ENCODE data around the gene PACRG.

Gene PACRG

GRCh38 chr6:163293286-163293685, 565.5 kb downstream of the PACRG start:
- Histone ChIP-seq H2AK5ac (ENCODE audit: low read length) (no peak overlapping the region), H3K23ac (ENCODE audit: low read length) (no peak overlapping the region), H4K8ac (ENCODE audit: low read depth, low read length) (no peak overlapping the region)

GRCh38 chr6:163294734-163295133, 567.0 kb downstream of the PACRG start:
- no peak overlapping the region for H2BK12ac ChIP-seq (ENCODE audit: low read length)
- no peak overlapping the region for H2BK120ac ChIP-seq (ENCODE audit: insufficient read depth, low read length, poor library complexity)
- H3K23ac ChIP-seq (ENCODE audit: low read length), result no peak overlapping the region
- H3K4ac ChIP-seq (ENCODE audit: low read depth, low read length), result no peak overlapping the region
- no peaks in the 10 kb centered on the region for H3K9me3 ChIP-seq (ENCODE audit: insufficient read depth, low read depth, low read length)
- H2BK5ac ChIP-seq (ENCODE audit: low read depth, low read length, poor library complexity), result no peak overlapping the region
- no peak overlapping the region for H3K4me3 ChIP-seq (ENCODE audit: low read depth, low read length)
- no peak overlapping the region for H4K8ac ChIP-seq (ENCODE audit: low read depth, low read length)
- H4K12ac ChIP-seq (ENCODE audit: low read depth, low read length), result no peak overlapping the region
- no peak overlapping the region for H3K27ac ChIP-seq (ENCODE audit: low read depth, low read length)
- H3K9ac ChIP-seq (ENCODE audit: low read length), result no peak overlapping the region
- no peak overlapping the region for H3K18ac ChIP-seq (ENCODE audit: low read length)
- H3K4me1 ChIP-seq (ENCODE audit: control insufficient read depth in 1 of 2, insufficient read depth in 2 of 2, low read length in 2 of 2), result no peaks in the 10 kb centered on the region
- H3K79me2 ChIP-seq (ENCODE audit: control insufficient read depth, insufficient read depth, low read length, poor library complexity), result no peaks in the 10 kb centered on the region
- H2AK5ac ChIP-seq (ENCODE audit: low read length), result no peak overlapping the region
- H3K14ac ChIP-seq (ENCODE audit: low read length), result no peak overlapping the region
- no peaks in the 10 kb centered on the region for H3K79me1 ChIP-seq (ENCODE audit: low read length)
- no peak overlapping the region for H3K4me2 ChIP-seq (ENCODE audit: low read length)
- no peaks in the 10 kb centered on the region for H3K27me3 ChIP-seq (ENCODE audit: insufficient read depth, low read length)
- DNase-seq, result no peak
- H4K91ac ChIP-seq (ENCODE audit: low read depth, low read length), result no peak overlapping the region
- no peak overlapping the region for H2AFZ ChIP-seq (ENCODE audit: insufficient read depth, low read length, poor library complexity)
- H3K36me3 ChIP-seq (ENCODE audit: control insufficient read depth in 1 of 2, insufficient read depth in 2 of 2, low read length in 2 of 2), result no peaks in the 10 kb centered on the region

More at GRCh38 chr6:163293286-163293685, 565.5 kb downstream of the PACRG start:
- Histone ChIP-seq H3K9ac (ENCODE audit: low read length) (no peak overlapping the region), H3K14ac (ENCODE audit: low read length) (no peak overlapping the region), H3K79me2 (ENCODE audit: control insufficient read depth, insufficient read depth, low read length, poor library complexity) (no peaks in the 10 kb centered on the region), H3K4me3 (ENCODE audit: low read depth, low read length) (no peak overlapping the region), H4K12ac (ENCODE audit: low read depth, low read length) (no peak overlapping the region), H3K4me2 (ENCODE audit: low read length) (no peak overlapping the region), H2BK120ac (ENCODE audit: insufficient read depth, low read length, poor library complexity) (no peak overlapping the region), H2BK5ac (ENCODE audit: low read depth, low read length, poor library complexity) (no peak overlapping the region), H2AFZ (ENCODE audit: insufficient read depth, low read length, poor library complexity) (no peak overlapping the region), H3K27ac (ENCODE audit: low read depth, low read length) (no peak overlapping the region), H4K91ac (ENCODE audit: low read depth, low read length) (no peak overlapping the region), H3K18ac (ENCODE audit: low read length) (no peak overlapping the region), H2BK12ac (ENCODE audit: low read length) (no peak overlapping the region), H3K27me3 (ENCODE audit: insufficient read depth, low read length) (no peaks in the 10 kb centered on the region), H3K9me3 (ENCODE audit: insufficient read depth, low read depth, low read length) (no peaks in the 10 kb centered on the region), H3K79me1 (ENCODE audit: low read length) (no peaks in the 10 kb centered on the region), H3K4me1 (ENCODE audit: control insufficient read depth in 1 of 2, insufficient read depth in 2 of 2, low read length in 2 of 2) (no peaks in the 10 kb centered on the region), H3K4ac (ENCODE audit: low read depth, low read length) (no peak overlapping the region), H3K36me3 (ENCODE audit: control insufficient read depth in 1 of 2, insufficient read depth in 2 of 2, low read length in 2 of 2) (no peaks in the 10 kb centered on the region)
- no CpG with 5 or more reads among the region's 6 CpGs for WGBS (ENCODE audit: extremely low coverage, insufficient coverage, insufficient read length)
- no peak for DNase-seq

DNA sequence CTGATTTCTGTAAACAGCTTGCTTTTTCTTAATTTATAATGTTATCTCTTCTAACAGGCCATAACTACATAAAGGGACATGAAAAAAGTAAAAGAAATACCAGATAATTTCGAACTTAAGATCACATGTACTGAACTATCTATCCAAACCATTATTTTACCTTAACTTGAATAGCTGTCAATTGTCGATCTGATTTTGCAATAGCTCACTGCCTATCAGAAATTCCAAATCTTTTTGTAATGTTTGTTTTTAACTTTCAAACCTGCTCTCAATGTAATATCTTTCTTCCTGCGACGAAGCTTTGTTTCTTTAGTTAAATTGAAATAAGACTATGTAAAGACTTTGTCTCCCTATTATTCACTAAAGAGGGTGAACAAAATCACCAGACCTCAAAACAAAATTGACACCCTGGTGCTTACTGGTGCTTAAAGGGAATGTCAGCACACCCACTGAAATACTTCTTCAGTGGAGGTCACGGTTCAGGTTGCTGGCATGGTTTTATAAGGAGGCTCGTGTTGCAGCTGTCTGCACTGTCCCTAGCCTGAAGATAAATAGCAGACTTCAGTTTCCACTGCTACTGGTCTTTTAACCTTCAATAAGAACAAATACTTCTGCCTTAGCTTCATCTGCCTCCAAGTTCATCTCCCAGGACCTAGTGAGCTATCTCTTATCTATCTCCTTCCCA, 569.2 kb downstream of the PACRG start:
- no peak for DNase-seq
- no CpG with 5 or more reads among the region's 6 CpGs for WGBS (ENCODE audit: extremely low coverage, insufficient coverage, insufficient read length)

GRCh38 chr6:163298079-163298830, 570.5 kb downstream of the PACRG start:
- no peaks in the 10 kb centered on the region for H3K79me1 ChIP-seq (ENCODE audit: low read length)
- H2AK5ac ChIP-seq (ENCODE audit: low read length), result no peak overlapping the region
- no peak overlapping the region for H3K27ac ChIP-seq (ENCODE audit: low read depth, low read length)
- no peak overlapping the region for H3K4me3 ChIP-seq (ENCODE audit: low read depth, low read length)
- H4K91ac ChIP-seq (ENCODE audit: low read depth, low read length), result no peak overlapping the region
- H3K18ac ChIP-seq (ENCODE audit: low read length), result no peak overlapping the region
- H2BK120ac ChIP-seq (ENCODE audit: insufficient read depth, low read length, poor library complexity), result no peak overlapping the region
- H2BK5ac ChIP-seq (ENCODE audit: low read depth, low read length, poor library complexity), result no peak overlapping the region
- H4K12ac ChIP-seq (ENCODE audit: low read depth, low read length), result no peak overlapping the region
- no peaks in the 10 kb centered on the region for H3K36me3 ChIP-seq (ENCODE audit: control insufficient read depth in 1 of 2, insufficient read depth in 2 of 2, low read length in 2 of 2)
- no peak overlapping the region for H3K4me2 ChIP-seq (ENCODE audit: low read length)
- no CpG with 5 or more reads among the region's 5 CpGs for WGBS (ENCODE audit: extremely low coverage, insufficient coverage, insufficient read length)
- H3K9me3 ChIP-seq (ENCODE audit: insufficient read depth, low read depth, low read length), result no peaks in the 10 kb centered on the region
- no peak overlapping the region for H2BK12ac ChIP-seq (ENCODE audit: low read length)
- H3K27me3 ChIP-seq (ENCODE audit: insufficient read depth, low read length), result no peaks in the 10 kb centered on the region
- H3K23ac ChIP-seq (ENCODE audit: low read length), result no peak overlapping the region
- no peaks in the 10 kb centered on the region for H3K4me1 ChIP-seq (ENCODE audit: control insufficient read depth in 1 of 2, insufficient read depth in 2 of 2, low read length in 2 of 2)
- H3K4ac ChIP-seq (ENCODE audit: low read depth, low read length), result no peak overlapping the region
- no peak overlapping the region for H3K14ac ChIP-seq (ENCODE audit: low read length)
- no peak overlapping the region for H2AFZ ChIP-seq (ENCODE audit: insufficient read depth, low read length, poor library complexity)
- H3K79me2 ChIP-seq (ENCODE audit: control insufficient read depth, insufficient read depth, low read length, poor library complexity), result no peaks in the 10 kb centered on the region
- DNase-seq, result no peak
- no peak overlapping the region for H4K8ac ChIP-seq (ENCODE audit: low read depth, low read length)
- no peak overlapping the region for H3K9ac ChIP-seq (ENCODE audit: low read length)

More for the DNA sequence above, 569.2 kb downstream of the PACRG start:
- Histone ChIP-seq H3K23ac (ENCODE audit: low read length) (no peak overlapping the region), H4K12ac (ENCODE audit: low read depth, low read length) (no peak overlapping the region), H4K8ac (ENCODE audit: low read depth, low read length) (no peak overlapping the region), H3K79me1 (ENCODE audit: low read length) (no peaks in the 10 kb centered on the region), H3K14ac (ENCODE audit: low read length) (no peak overlapping the region), H4K91ac (ENCODE audit: low read depth, low read length) (no peak overlapping the region), H3K9ac (ENCODE audit: low read length) (no peak overlapping the region), H2AK5ac (ENCODE audit: low read length) (no peak overlapping the region), H3K9me3 (ENCODE audit: insufficient read depth, low read depth, low read length) (no peaks in the 10 kb centered on the region), H2BK120ac (ENCODE audit: insufficient read depth, low read length, poor library complexity) (no peak overlapping the region), H2BK12ac (ENCODE audit: low read length) (no peak overlapping the region), H3K27ac (ENCODE audit: low read depth, low read length) (no peak overlapping the region), H3K4me1 (ENCODE audit: control insufficient read depth in 1 of 2, insufficient read depth in 2 of 2, low read length in 2 of 2) (no peaks in the 10 kb centered on the region), H2BK5ac (ENCODE audit: low read depth, low read length, poor library complexity) (no peak overlapping the region), H3K4me3 (ENCODE audit: low read depth, low read length) (no peak overlapping the region), H3K4me2 (ENCODE audit: low read length) (no peak overlapping the region), H3K4ac (ENCODE audit: low read depth, low read length) (no peak overlapping the region), H2AFZ (ENCODE audit: insufficient read depth, low read length, poor library complexity) (no peak overlapping the region), H3K79me2 (ENCODE audit: control insufficient read depth, insufficient read depth, low read length, poor library complexity) (no peaks in the 10 kb centered on the region), H3K27me3 (ENCODE audit: insufficient read depth, low read length) (no peaks in the 10 kb centered on the region), H3K18ac (ENCODE audit: low read length) (no peak overlapping the region), H3K36me3 (ENCODE audit: control insufficient read depth in 1 of 2, insufficient read depth in 2 of 2, low read length in 2 of 2) (no peaks in the 10 kb centered on the region)
